ENCODE measurements around the gene C4orf50. TPM values are rescaled to one million over a fixed set of nuclear protein-coding genes. Genes with fewer than 3 reads are reported as not detected.

Gene C4orf50
- total and polyA plus RNA-seq, 2 experiments from 2014 or later, result 0.06 to 0.31 TPM

DNA sequence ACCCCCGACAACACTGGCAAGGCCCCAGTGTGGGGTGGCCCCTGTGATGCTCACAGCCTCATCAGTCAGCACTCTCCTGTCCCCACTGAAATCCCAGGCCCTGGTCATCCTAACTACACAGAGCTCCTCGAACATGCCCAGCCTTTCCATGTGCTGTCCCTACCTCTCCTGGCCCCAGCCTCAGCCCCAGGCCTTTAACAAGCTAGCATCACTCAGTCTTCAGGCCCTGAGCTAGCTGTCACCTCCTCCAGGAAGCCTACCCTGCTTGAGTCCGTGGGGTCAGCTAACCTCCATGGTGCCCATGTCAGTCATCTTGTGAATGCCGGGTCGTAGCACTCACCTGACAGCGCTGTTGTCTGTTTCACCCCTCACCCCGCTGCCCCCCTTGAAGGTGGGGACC, 25.6 kb upstream of the C4orf50 start (continued):
- TF ChIP-seq EZH2phosphoT487 (IDR thresholded peaks at IDR 0.05; ENCODE audit: unreplicated experiment) (no peak), STAT1 (IDR thresholded peaks at IDR 0.05; ENCODE audit: unreplicated experiment) (no peak), JUNB (IDR thresholded peaks at IDR 0.05; ENCODE audit: unreplicated experiment) (no peak), EZH2 (IDR thresholded peaks at IDR 0.05; ENCODE audit: low read depth, unreplicated experiment) (no peak), POLR2AphosphoS5 (IDR thresholded peaks at IDR 0.05; ENCODE audit: low read depth) (no peak), CREB1 (CRISPR knock-in tag; IDR thresholded peaks at IDR 0.05; ENCODE audit: low read depth) (no peak), NANOG (IDR thresholded peaks at IDR 0.05; ENCODE audit: borderline replicate concordance) (no peak), ZNF114 (CRISPR knock-in tag; IDR thresholded peaks at IDR 0.05) (no peak)
- TF ChIP-seq, protein P1, sequence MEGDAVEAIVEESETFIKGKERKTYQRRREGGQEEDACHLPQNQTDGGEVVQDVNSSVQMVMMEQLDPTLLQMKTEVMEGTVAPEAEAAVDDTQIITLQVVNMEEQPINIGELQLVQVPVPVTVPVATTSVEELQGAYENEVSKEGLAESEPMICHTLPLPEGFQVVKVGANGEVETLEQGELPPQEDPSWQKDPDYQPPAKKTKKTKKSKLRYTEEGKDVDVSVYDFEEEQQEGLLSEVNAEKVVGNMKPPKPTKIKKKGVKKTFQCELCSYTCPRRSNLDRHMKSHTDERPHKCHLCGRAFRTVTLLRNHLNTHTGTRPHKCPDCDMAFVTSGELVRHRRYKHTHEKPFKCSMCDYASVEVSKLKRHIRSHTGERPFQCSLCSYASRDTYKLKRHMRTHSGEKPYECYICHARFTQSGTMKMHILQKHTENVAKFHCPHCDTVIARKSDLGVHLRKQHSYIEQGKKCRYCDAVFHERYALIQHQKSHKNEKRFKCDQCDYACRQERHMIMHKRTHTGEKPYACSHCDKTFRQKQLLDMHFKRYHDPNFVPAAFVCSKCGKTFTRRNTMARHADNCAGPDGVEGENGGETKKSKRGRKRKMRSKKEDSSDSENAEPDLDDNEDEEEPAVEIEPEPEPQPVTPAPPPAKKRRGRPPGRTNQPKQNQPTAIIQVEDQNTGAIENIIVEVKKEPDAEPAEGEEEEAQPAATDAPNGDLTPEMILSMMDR (conservative IDR thresholded peaks at IDR 0.05; ENCODE audit: low read depth in 2 of 2), result no peak

DNA sequence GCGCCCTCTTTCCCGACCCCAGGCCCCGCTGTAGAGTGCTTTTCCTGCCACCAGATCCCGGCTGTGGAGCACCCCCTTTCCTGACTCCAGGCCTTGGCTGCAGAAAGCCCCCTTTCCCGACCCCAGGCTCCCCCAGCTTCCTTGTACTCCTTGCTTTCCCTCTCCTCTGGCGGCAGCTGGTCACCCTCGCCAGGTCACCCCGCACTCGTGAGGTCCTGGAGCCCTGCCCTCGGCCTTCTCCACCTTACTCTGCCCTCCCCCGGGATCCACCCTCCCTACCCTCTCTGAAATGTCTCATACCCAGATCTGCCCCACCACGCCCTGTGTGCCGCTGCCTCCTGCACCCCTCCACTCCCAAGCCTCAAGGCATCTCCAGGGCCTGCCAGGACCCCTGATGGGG, 25.0 kb upstream of the C4orf50 start:
- H2AFZ ChIP-seq, result no peak overlapping the region
- no peak overlapping the region for H3K27ac ChIP-seq (ENCODE audit: low read depth)
- H3K27ac Mint-ChIP-seq, result no peak overlapping the region
- no peaks in the 10 kb centered on the region for H3K4me1 ChIP-seq (ENCODE audit: insufficient read depth)
- DNase-seq (ENCODE audit: low spot score) (no peak), ATAC-seq (no peak)
- TF ChIP-seq STAT1 (IDR thresholded peaks at IDR 0.05; ENCODE audit: unreplicated experiment), result no peak
- H3K9me3 Mint-ChIP-seq, result no peaks in the 10 kb centered on the region
- H3K36me3 Mint-ChIP-seq (ENCODE audit: low read depth), result no peaks in the 10 kb centered on the region
- no peaks in the 10 kb centered on the region; the same call in 2 of the 3 replicates for H3K4me1 Mint-ChIP-seq
- H3F3A ChIP-seq (replicated peaks; ENCODE audit: low read depth), result no peaks in the 10 kb centered on the region
- H3K4me3 ChIP-seq, result no peak overlapping the region
- H4K20me1 ChIP-seq (replicated peaks; ENCODE audit: insufficient read depth), result no peaks in the 10 kb centered on the region
- H3K36me3 ChIP-seq (ENCODE audit: insufficient read depth), result no peaks in the 10 kb centered on the region
- peaks cover 2% of the 10 kb centered on the region for H3K27me3 Mint-ChIP-seq (ENCODE audit: insufficient read depth, low read depth, poor library complexity)
- no peaks in the 10 kb centered on the region for H3K27me3 ChIP-seq (ENCODE audit: insufficient read depth)
- no peak overlapping the region for H3K4me3 Mint-ChIP-seq
- no peaks in the 10 kb centered on the region for H3K79me2 ChIP-seq (replicated peaks; ENCODE audit: insufficient read depth)
- no peak overlapping the region for H3K4me2 ChIP-seq
- H3K9me2 ChIP-seq (ENCODE audit: insufficient read depth), result no peaks in the 10 kb centered on the region

DNA sequence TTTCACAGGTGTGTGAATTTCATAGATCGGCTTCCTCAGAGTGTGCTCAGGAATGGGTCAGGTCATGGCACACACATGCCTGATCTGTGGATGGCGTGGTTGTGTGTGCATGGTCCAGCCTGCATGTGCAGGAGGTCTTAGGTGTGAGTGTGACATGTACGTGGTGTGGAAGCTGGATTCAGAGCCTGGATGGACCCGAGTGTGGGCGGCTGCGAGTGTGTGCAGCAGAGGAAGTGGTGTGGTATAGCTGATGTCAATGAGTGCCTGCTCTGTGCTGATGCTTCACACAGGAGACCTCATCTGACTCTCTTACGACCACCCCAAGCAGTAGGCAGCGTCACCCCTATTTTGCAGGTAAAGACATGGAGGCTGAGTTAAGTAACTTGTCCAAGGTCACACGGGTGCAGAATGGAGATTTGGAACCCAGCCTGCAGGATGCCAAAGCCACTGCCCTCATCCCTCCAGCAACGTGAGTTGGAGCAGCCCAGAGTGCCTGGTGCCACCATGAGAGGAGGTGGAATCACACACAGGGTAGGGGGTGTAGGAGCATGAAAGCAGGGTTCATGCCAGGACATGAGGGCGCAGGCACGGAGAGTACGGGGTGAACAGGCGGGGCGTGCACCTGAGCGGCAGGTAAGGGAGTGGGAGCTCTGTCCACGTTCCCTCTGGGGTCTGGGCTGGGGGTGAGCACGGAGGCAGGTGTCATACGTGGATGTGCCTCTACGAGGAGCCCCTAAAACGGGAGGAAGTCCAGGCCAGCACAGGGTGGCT, 24.2 kb upstream of the C4orf50 start:
- Mint-ChIP-seq H3K27ac (no peak overlapping the region), H3K4me3 (no peak overlapping the region), H3K27me3 (ENCODE audit: insufficient read depth, low read depth, poor library complexity) (peaks cover 2% of the 10 kb centered on the region), H3K4me1 (no peaks in the 10 kb centered on the region; the same call in 2 of the 3 replicates), H3K36me3 (ENCODE audit: low read depth) (no peaks in the 10 kb centered on the region), H3K9me3 (no peaks in the 10 kb centered on the region)
- no peak overlapping the region for H3K4me3 ChIP-seq
- no peak overlapping the region for H3K27ac ChIP-seq (ENCODE audit: low read depth)
- no peaks in the 10 kb centered on the region for H3K9me2 ChIP-seq (ENCODE audit: insufficient read depth)
- H4K20me1 ChIP-seq (replicated peaks; ENCODE audit: insufficient read depth), result no peaks in the 10 kb centered on the region
- H2AFZ ChIP-seq, result no peak overlapping the region
- no peak for ATAC-seq
- no peaks in the 10 kb centered on the region for H3K27me3 ChIP-seq (ENCODE audit: insufficient read depth)
- H3K4me2 ChIP-seq, result no peak overlapping the region
- no peaks in the 10 kb centered on the region for H3K79me2 ChIP-seq (replicated peaks; ENCODE audit: insufficient read depth)
- H3F3A ChIP-seq (replicated peaks; ENCODE audit: low read depth), result no peaks in the 10 kb centered on the region
- no peak for DNase-seq (ENCODE audit: low spot score)
- no peaks in the 10 kb centered on the region for H3K36me3 ChIP-seq (ENCODE audit: insufficient read depth)
- H3K4me1 ChIP-seq (ENCODE audit: insufficient read depth), result no peaks in the 10 kb centered on the region
- TF ChIP-seq JUNB (IDR thresholded peaks at IDR 0.05; ENCODE audit: unreplicated experiment), result no peak
- no peak for TF ChIP-seq NANOG (IDR thresholded peaks at IDR 0.05; ENCODE audit: borderline replicate concordance)
- no peak for TF ChIP-seq ZNF331 (CRISPR knock-in tag; IDR thresholded peaks at IDR 0.05; ENCODE audit: low read depth)
- no peak for TF ChIP-seq STAT1 (IDR thresholded peaks at IDR 0.05; ENCODE audit: unreplicated experiment)
- TF ChIP-seq, protein P2, sequence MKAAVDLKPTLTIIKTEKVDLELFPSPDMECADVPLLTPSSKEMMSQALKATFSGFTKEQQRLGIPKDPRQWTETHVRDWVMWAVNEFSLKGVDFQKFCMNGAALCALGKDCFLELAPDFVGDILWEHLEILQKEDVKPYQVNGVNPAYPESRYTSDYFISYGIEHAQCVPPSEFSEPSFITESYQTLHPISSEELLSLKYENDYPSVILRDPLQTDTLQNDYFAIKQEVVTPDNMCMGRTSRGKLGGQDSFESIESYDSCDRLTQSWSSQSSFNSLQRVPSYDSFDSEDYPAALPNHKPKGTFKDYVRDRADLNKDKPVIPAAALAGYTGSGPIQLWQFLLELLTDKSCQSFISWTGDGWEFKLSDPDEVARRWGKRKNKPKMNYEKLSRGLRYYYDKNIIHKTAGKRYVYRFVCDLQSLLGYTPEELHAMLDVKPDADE (IDR thresholded peaks at IDR 0.05), result no peak
- no peak for TF ChIP-seq ZNF114 (CRISPR knock-in tag; IDR thresholded peaks at IDR 0.05)
- TF ChIP-seq EZH2 (IDR thresholded peaks at IDR 0.05; ENCODE audit: low read depth, unreplicated experiment), result no peak
- TF ChIP-seq, protein P1 (conservative IDR thresholded peaks at IDR 0.05; ENCODE audit: low read depth in 2 of 2), result no peak

Data from GM23338 (cell line).